HCT116 (cell line): ENCODE measurements around the gene RIPOR3. TPM values are rescaled to one million over a fixed set of nuclear protein-coding genes. Genes with fewer than 3 reads are reported as not detected.

Experiments used
- ATAC-seq: fragments of 200-7000 bp; cut with Tn5 transposase; 2 replicates; pipeline ENCODE4 v1.9.1; 2020; ENCODE audit warnings: mild to moderate bottlenecking, moderate library complexity
- BruUV-seq: library from RNA; stranded (reverse); fragments of 400-500 nt; replicated peaks from 2 replicates; lab custom pipeline; 2021; lab: Mats Ljungman, UMichigan
- CTCF ChIA-PET: fragments of 300-600 bp; sonication (Branson Sonifier 250); formaldehyde crosslinking; loops from one replicate; lab custom pipeline; 2021; ENCODE audit warnings: antibody characterized with exemption; lab: Charles Lee
- POLR2A ChIA-PET: fragments of 300-600, 350-600 bp; sonication (Branson Sonifier 250); formaldehyde crosslinking; loops from one replicate; lab custom pipeline; 2021; ENCODE audit warnings: antibody characterized with exemption; lab: Charles Lee
- RAD21 ChIA-PET, 2 experiments: fragments of 300-600 bp; sonication (Branson Sonifier 250); formaldehyde crosslinking; loops; one replicate each; lab custom pipeline; 2023; ENCODE audit warnings: low total read pairs in 2 of 2; ENCODE audit not compliant: uncharacterized antibody in 2 of 2, unreplicated experiment in 2 of 2, low non-redundant PET in 1 of 2; lab: Charles Lee
- DNase-seq: peaks from one replicate; pipeline ENCODE4 v3.0.0-alpha.2; 2010; ENCODE audit warnings: low read depth, low spot score
- H2AFZ ChIP-seq: fragments of 200-600 bp; shearing (Covaris generic), sonication (generic); 2 replicates; pipeline ENCODE4 v1.6.1; 2017; ENCODE audit warnings: low read depth, mixed run types, mixed read lengths, antibody characterized with exemption, low read length; ENCODE audit not compliant: poor library complexity, severe bottlenecking
- H3K27ac ChIP-seq: 2 replicates; pipeline ENCODE4 v1.5.1; 2012; ENCODE audit warnings: low read depth, low read length
- H3K27me3 ChIP-seq: fragments of 200-600 bp; sonication (generic); 2 replicates; pipeline ENCODE4 v1.6.1; 2016; ENCODE audit warnings: mixed run types, low read length, mixed read lengths; ENCODE audit not compliant: insufficient read depth
- H3K36me3 ChIP-seq, 2 experiments: fragments of 200-500 bp in 1 of 2; fragments of 200-600 bp in 1 of 2; sonication (Bioruptor generic) in 1 of 2; sonication (generic) in 1 of 2; 2 replicates each; pipeline versions ENCODE4 v1.5.1 to v1.6.1; 2014 to 2016; ENCODE audit warnings: low read length in 2 of 2, inconsistent platforms in 1 of 2, mixed read lengths in 1 of 2, mixed run types in 1 of 2; ENCODE audit not compliant: insufficient read depth in 2 of 2, control insufficient read depth in 1 of 2
- H3K4me1 ChIP-seq, 2 experiments: fragments of 200-600 bp in 1 of 2; sonication (generic) in 1 of 2; 2 replicates each; pipeline versions ENCODE4 v1.5.1 to v1.6.1; 2012 to 2017; ENCODE audit warnings: low read length in 2 of 2, inconsistent platforms in 1 of 2, mild to moderate bottlenecking in 1 of 2, mixed read lengths in 1 of 2, mixed run types in 1 of 2, moderate library complexity in 1 of 2; ENCODE audit not compliant: insufficient read depth in 2 of 2, control insufficient read depth in 1 of 2
- H3K4me2 ChIP-seq: fragments of 200-600 bp; sonication (generic); 2 replicates; pipeline ENCODE4 v1.6.1; 2017; ENCODE audit warnings: mixed run types, low read length, mixed read lengths
- H3K4me3 ChIP-seq, 2 experiments: fragments of 200-600 bp in 1 of 2; sonication (generic) in 1 of 2; replicated peaks in 1 of 2; 2 replicates each; pipeline ENCODE4 v1.5.1; 2011 to 2016; ENCODE audit warnings: low read length in 2 of 2, control low read depth in 1 of 2, low read depth in 1 of 2, mild to moderate bottlenecking in 1 of 2, mixed read lengths in 1 of 2, mixed run types in 1 of 2
- H3K79me2 ChIP-seq: fragments of 200-600 bp; sonication (generic); 2 replicates; pipeline ENCODE4 v1.6.1; 2017; ENCODE audit warnings: mild to moderate bottlenecking, mixed run types, low read length, moderate library complexity, mixed read lengths; ENCODE audit not compliant: insufficient read depth
- H3K9ac ChIP-seq: fragments of 200-600 bp; sonication (generic); 2 replicates; pipeline ENCODE4 v1.6.1; 2016; ENCODE audit warnings: low read length, mixed read lengths
- H3K9me2 ChIP-seq: fragments of 200-600 bp; sonication (generic), shearing (Covaris generic); 2 replicates; pipeline ENCODE4 v1.6.1; 2017; ENCODE audit warnings: mixed run types, mild to moderate bottlenecking, moderate library complexity; ENCODE audit not compliant: insufficient read depth
- H3K9me3 ChIP-seq, 2 experiments: fragments of 200-500 bp in 1 of 2; fragments of 200-600 bp in 1 of 2; sonication (Bioruptor generic) in 1 of 2; sonication (generic) in 1 of 2; 2 replicates each; pipeline ENCODE4 v1.6.1; 2014 to 2017; ENCODE audit warnings: low read length in 2 of 2, mixed read lengths in 2 of 2, inconsistent platforms in 1 of 2, low read depth in 1 of 2, mild to moderate bottlenecking in 1 of 2, mixed run types in 1 of 2, moderate library complexity in 1 of 2; ENCODE audit not compliant: control insufficient read depth in 1 of 2, insufficient read depth in 1 of 2
- H4K20me1 ChIP-seq: fragments of 200-600 bp; sonication (generic), shearing (Covaris generic); 2 replicates; pipeline ENCODE4 v1.6.1; 2017; ENCODE audit warnings: mixed run types, mild to moderate bottlenecking, moderate library complexity; ENCODE audit not compliant: insufficient read depth
- CBX3 ChIP-seq: IDR thresholded peaks from 2 replicates; pipeline ENCODE4 v1.6.1; 2012; ENCODE audit warnings: low read depth
- EGR1 ChIP-seq: IDR thresholded peaks from 2 replicates; pipeline ENCODE4 v1.6.1; 2012; ENCODE audit warnings: low read depth
- EZH2phosphoT487 ChIP-seq: fragments of 200-600 bp; IDR thresholded peaks from 2 replicates; pipeline ENCODE4 v1.6.1; 2018; ENCODE audit warnings: antibody characterized with exemption, borderline replicate concordance
- FOSL1 ChIP-seq: IDR thresholded peaks from 2 replicates; pipeline ENCODE4 v1.6.1; 2012; ENCODE audit warnings: low read depth
- JUND ChIP-seq: IDR thresholded peaks from 2 replicates; pipeline ENCODE4 v1.6.1; 2012
- POLR2A ChIP-seq: IDR thresholded peaks from 2 replicates; pipeline ENCODE4 v1.7.0; 2011; ENCODE audit warnings: borderline replicate concordance; ENCODE audit not compliant: insufficient read depth, insufficient read length; ENCODE audit errors: extremely low read depth
- POLR2AphosphoS5 ChIP-seq: IDR thresholded peaks from 2 replicates; pipeline ENCODE4 v1.6.1; 2011; ENCODE audit warnings: mild to moderate bottlenecking, low read depth, low read length, moderate library complexity
- SIN3A ChIP-seq: IDR thresholded peaks from 2 replicates; pipeline ENCODE4 v1.6.1; 2012; ENCODE audit warnings: low read depth
- TCF7L2 ChIP-seq: IDR thresholded peaks from 2 replicates; pipeline ENCODE4 v1.7.0; 2011; ENCODE audit warnings: borderline replicate concordance, inconsistent platforms; ENCODE audit not compliant: insufficient read depth, insufficient read length; ENCODE audit errors: extremely low read depth
- YY1 ChIP-seq: IDR thresholded peaks from 2 replicates; pipeline ENCODE4 v1.6.1; 2011; ENCODE audit warnings: low read length, low read depth, moderate library complexity, mild to moderate bottlenecking; ENCODE audit not compliant: insufficient replicate concordance; ENCODE audit errors: extremely low read depth
- ZFX ChIP-seq: fragments of 450-650 bp; IDR thresholded peaks from 2 replicates; pipeline ENCODE4 v1.6.1; 2017
- ZNF274 ChIP-seq: fragments of 200-500 bp; sonication (Bioruptor generic); IDR thresholded peaks from 2 replicates; pipeline ENCODE4 v1.6.1; 2014; ENCODE audit warnings: mild to moderate bottlenecking, low read depth, low read length, inconsistent platforms
- intact Hi-C: fragments of 100-400 bp; cut with micrococcal nuclease; formaldehyde crosslinking; loops from 2 replicates; pipeline ENCODE4 v1.10.0; 2022
- total RNA-seq: library from RNA; stranded (reverse); gene quantifications from one replicate; pipeline ENCODE4 v1.2.1, GENCODE V29; 2021; ENCODE audit not compliant: unreplicated experiment
- TF ChIP-seq, protein P1 (sequence below): IDR thresholded peaks from 2 replicates; pipeline ENCODE4 v1.6.1; 2012
- TF ChIP-seq, protein P2 (sequence below): IDR thresholded peaks from 2 replicates; pipeline ENCODE4 v1.6.1; 2012
- TF ChIP-seq, protein P3 (sequence below): IDR thresholded peaks from 2 replicates; pipeline ENCODE4 v1.6.1; 2011; ENCODE audit warnings: mild to moderate bottlenecking, low read length, moderate library complexity; ENCODE audit not compliant: insufficient replicate concordance; ENCODE audit errors: extremely low read depth

Gene RIPOR3
- total RNA-seq, 1 experiment from 2014 or later = 0.22 TPM

DNA sequence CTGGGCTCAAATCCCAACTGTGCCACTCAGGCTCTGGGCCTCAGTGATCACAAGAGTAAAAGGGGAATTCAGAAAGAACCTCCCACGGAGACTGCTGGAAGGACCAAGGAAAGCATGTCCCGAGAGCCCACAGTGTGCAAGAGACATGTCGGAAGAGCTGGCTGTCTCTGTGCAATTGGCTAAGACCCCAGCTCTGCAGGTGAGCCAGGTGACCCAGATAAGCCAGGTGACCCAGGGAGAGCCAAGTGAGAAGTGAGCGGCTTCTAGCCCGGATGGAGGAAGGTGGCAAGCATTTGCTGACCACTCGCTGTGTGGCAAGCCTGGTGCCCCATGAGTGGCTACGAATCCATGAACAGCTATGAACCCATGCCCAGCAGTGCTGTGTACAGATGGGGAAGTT lies 59.1 kb downstream of the RIPOR3 start:
- no peaks in the 10 kb centered on the region for H3K9me2 ChIP-seq
- no peaks in the 10 kb centered on the region for H3K79me2 ChIP-seq
- no peaks in the 10 kb centered on the region for H3K9me3 ChIP-seq
- CTCF ChIA-PET = interaction anchor here (0.6 to 1.8 kb wide), 4 partner anchors 31 to 1500 kb away, joined by 3 to 5 read pairs (median 4); no protein-coding TSS in a partner anchor
- intact Hi-C loops = no loop called here
- no TSS peak for BruUV-seq
- H3K36me3 ChIP-seq = no peaks in the 10 kb centered on the region
- POLR2A ChIA-PET = no interaction called here
- no peaks in the 10 kb centered on the region for H4K20me1 ChIP-seq
- H3K27me3 ChIP-seq = no peaks in the 10 kb centered on the region
- H3K27ac ChIP-seq = no peak overlapping the region
- H3K9ac ChIP-seq = no peak overlapping the region
- ATAC-seq (no peak), DNase-seq (no peak)
- peaks cover 9 to 24% of the 10 kb centered on the region in 2 experiments for H3K4me1 ChIP-seq
- RAD21 ChIA-PET = no interaction called here
- no peak overlapping the region for H2AFZ ChIP-seq
- H3K4me3 ChIP-seq = no peak overlapping the region
- H3K4me2 ChIP-seq = no peak overlapping the region
- TF ChIP-seq, protein P1, sequence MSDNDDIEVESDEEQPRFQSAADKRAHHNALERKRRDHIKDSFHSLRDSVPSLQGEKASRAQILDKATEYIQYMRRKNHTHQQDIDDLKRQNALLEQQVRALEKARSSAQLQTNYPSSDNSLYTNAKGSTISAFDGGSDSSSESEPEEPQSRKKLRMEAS = no peak
- TF ChIP-seq EGR1 = no peak
- no peak for TF ChIP-seq YY1
- no peak for TF ChIP-seq TCF7L2
- no peak for TF ChIP-seq EZH2phosphoT487
- TF ChIP-seq POLR2AphosphoS5 = no peak
- TF ChIP-seq POLR2A = no peak
- TF ChIP-seq JUND = no peak
- TF ChIP-seq CBX3 = no peak
- TF ChIP-seq, protein P2, sequence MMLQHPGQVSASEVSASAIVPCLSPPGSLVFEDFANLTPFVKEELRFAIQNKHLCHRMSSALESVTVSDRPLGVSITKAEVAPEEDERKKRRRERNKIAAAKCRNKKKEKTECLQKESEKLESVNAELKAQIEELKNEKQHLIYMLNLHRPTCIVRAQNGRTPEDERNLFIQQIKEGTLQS = no peak
- TF ChIP-seq ZFX = no peak
- no peak for TF ChIP-seq ZNF274
- no peak for TF ChIP-seq SIN3A
- TF ChIP-seq FOSL1 = no peak
- TF ChIP-seq, protein P3, sequence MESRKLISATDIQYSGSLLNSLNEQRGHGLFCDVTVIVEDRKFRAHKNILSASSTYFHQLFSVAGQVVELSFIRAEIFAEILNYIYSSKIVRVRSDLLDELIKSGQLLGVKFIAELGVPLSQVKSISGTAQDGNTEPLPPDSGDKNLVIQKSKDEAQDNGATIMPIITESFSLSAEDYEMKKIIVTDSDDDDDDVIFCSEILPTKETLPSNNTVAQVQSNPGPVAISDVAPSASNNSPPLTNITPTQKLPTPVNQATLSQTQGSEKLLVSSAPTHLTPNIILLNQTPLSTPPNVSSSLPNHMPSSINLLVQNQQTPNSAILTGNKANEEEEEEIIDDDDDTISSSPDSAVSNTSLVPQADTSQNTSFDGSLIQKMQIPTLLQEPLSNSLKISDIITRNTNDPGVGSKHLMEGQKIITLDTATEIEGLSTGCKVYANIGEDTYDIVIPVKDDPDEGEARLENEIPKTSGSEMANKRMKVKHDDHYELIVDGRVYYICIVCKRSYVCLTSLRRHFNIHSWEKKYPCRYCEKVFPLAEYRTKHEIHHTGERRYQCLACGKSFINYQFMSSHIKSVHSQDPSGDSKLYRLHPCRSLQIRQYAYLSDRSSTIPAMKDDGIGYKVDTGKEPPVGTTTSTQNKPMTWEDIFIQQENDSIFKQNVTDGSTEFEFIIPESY = no peak
